HG03378 (cell line): ENCODE measurements around the gene USP46.

Experiments used
- ATAC-seq: cut with Tn5 transposase; IDR thresholded peaks from one replicate; pipeline ENCODE4 v1.9.1; 2021; ENCODE audit warnings: mild to moderate bottlenecking, moderate library complexity; ENCODE audit not compliant: unreplicated experiment

Gene USP46, protein sequence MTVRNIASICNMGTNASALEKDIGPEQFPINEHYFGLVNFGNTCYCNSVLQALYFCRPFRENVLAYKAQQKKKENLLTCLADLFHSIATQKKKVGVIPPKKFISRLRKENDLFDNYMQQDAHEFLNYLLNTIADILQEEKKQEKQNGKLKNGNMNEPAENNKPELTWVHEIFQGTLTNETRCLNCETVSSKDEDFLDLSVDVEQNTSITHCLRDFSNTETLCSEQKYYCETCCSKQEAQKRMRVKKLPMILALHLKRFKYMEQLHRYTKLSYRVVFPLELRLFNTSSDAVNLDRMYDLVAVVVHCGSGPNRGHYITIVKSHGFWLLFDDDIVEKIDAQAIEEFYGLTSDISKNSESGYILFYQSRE

DNA sequence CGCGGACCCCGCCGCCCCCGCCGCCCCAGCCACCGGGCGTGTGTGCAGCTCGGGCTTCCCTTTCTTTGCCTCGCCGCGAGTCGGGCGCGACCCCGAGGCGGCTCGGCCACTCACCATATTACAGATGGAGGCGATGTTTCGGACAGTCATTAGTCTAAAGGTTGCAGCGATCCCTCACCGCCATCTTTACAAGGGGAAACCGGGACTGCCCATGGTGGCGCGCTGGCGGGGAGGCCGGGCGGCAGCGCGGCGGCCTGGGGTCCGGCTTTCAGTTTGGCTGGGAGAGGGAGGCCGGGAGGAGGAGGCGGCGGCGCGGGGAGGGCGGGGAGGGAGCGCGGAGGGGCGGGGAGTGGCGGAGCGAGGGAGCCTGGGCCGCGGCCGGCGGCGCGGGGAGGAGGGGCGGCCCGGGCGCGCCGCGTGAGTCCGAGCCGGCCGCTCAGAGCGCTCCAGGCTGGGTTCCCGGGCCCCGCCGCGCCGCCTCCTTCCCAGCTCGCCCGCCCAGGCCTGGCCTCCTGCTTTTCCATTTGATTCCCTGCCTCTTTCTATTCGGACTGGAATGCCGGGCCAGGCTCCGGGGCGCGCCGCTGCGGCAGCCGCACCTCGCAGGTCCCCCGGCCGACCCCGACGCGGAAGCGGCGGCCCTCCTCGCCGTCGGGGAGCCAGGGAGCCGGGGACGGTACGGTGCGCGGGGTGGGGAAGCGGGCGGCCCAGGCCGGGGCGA is at the start of gene USP46:
USP46 (minus strand) TSS at position 301 of the 721 bp plus-strand sequence; CDS start at position 150, 151 bp downstream.
- peak; percentile 51 for ATAC-seq

DNA sequence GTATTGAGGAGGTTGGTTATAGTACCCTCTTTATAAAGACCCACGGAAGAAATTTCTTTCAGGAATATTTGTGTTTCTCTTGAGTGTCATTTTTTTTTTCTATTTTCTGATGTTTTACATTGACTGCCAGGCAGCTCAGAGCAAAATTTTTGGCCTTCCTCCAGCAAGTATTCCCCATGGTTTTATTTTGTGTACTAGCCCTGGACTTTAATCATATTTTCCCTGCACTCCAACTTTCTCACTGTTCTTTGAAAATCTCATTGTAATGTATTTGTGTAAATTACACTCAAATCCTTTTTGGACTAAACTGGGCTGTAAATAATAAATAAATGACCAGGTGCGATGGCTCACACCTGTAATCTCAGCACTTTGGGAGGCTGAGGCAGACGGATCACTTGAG is 45.6 kb upstream of the USP46 start:
- ATAC-seq, result no peak

DNA sequence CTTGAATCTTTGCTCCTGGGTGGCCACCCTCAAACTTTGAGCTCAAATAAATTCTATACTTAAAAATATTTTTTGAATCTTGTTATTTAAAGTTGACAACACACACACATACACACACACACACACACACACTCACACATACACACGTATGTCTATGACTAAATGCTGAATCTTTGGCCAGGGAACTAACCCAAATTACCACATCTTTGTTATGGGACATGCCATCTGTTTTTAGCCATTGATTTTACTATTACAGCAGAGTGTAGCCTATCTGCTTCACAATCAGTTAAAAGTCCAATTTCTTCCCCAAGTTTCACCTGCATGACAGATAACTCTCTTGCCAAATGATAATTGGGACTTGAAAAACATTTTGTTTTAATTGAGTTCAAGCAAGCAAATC is 45.0 kb upstream of the USP46 start:
- ATAC-seq, result no peak

DNA sequence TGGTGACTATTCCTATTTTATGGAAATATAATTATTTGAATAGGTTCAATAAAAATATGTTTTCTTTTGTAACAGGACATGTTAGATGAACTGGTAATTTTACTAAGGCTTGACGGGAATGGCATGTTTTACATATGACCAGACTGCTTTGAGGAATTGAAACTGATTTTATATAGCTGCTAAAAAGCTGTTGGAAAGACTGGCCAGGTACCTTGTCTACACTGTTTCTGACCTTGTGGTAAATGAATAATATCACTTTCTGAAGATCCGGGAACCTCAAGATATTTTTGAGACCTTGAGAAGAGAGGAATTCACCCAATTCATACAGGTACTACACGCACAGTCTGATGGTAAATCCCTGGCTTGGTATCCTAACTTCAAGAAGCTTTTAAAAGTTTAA is 42.1 kb upstream of the USP46 start:
- ATAC-seq, result peak; percentile 97

DNA sequence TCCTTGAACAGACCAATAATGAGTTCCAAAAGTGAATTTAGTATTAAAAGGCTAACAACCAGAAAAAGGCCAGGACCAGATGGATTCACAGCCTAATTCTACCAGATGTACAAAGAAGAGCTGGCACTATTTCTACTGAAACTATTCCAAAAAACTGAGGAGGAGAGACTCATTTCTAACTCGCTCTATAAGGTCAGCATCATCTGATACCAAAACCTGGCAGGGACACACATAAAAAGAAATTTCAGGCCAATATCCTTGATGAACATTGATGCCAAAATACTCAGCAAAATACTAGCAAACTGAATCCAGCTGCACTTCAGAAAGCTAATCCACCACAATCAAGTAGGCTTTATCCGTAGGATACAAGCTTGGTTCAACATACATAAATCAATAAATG is 35.8 kb upstream of the USP46 start:
- ATAC-seq, result no peak

DNA sequence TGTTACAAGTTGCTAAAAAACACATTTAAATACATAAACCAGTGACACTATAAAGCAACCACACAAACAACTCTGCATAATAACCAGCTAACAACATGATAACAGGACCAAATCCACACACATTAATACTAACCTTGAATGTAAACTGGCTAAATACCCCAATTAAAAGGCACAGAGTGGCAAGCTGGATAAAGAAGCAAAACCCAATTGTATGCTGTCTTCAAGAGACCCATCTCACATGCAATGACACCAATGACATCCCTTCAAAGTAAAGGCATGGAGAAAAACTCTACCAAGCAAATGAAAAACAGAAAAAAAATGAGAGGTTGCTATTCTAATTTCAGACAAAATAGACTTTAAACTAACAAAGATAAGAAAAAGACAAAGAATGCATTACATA is 34.4 kb upstream of the USP46 start:
- no peak for ATAC-seq

DNA sequence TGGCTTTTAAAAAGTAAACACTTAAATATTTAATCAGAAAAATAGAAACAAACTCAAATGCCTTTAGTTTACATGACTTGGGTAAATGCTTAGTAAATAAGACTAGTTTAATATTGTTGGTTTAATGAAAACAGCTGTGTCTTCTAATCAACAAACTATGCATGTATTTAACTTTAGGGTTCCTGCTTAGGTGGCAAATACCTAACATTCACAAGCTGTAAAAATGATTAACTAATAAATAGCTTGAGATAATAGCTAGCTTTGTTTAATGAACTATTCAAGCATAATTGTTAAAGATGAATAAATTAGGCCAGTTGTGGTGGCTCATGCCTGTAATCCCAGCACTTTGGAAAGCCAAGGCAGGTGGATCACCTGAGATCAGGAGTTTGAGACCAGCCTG is 30.0 kb upstream of the USP46 start:
- ATAC-seq, result no peak

DNA sequence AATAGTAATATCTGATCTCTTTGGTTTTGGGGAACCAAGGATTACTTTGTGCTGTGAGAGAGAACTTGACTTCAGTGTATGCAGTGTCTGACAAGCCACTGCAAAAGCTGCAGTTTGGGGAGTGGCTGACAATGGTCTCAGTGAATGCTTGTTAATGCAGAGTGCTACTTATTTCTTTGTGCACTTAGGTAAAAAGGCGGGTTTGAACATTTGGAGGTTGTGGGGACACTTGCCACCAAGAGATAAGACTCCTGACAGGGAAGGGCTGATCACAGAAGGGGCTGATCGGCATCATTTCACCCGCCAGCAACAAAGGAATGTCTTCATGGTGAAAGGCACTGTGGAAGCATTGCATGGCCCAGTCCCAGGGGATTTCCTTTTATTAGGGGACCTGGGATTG is 28.6 kb upstream of the USP46 start:
- no peak for ATAC-seq

DNA sequence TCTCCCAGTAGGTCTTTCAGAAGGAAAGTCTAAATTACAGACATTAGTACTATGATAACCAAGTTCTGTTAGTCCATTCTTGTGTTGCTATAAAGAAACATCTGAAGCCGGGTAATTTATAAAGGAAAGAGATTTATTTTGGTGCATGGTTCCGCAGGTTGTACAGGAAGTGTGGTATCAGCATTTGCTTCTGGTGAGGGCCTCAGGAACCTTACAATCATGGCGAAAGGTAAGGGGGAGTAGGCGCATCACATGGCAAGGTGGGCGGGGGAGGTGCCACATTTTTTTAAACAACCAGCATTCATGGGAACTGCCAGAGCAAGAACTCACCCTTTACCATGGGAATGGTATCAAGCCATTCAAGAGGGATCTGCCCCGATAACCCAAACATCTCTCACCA is 26.2 kb upstream of the USP46 start:
- no peak for ATAC-seq

DNA sequence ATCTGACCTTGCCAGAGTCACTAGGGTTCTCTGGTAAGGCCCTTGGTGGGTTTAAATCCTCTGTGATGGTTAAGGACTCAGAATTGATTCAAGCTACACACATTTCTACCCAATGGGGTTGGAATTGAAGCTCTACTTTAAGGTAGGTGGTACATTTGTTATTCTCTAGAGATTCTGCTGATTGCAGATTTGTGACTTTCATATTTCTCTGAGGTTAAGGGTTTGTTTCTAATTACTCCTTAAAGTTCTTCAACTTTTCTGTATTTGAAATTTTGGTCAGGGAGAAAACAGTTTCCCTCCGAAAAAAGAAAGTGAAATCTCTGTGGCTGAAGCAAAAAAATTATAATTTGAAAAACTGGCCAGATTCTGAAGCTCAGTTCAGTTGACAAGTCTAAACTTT is 25.8 kb upstream of the USP46 start:
- no peak for ATAC-seq

DNA sequence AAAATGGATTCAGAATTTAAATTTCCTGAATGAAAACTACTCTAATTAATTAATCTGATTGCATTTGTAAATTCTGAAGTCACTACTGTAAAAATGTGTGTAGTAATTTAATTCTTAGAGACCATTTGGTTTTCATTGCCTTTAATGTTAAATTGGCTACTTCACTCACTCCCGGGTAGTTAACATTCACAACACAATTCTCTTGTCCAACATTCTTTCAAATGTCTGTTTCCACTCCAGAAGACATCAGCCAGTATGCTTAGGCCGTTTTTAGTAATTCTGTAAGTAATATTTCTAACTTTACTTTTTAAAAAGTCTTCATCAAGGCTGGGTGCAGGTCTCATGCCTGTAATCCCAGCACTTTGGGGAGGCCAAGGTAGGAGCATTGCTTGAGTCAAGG is 21.3 kb upstream of the USP46 start:
- ATAC-seq, result no peak

DNA sequence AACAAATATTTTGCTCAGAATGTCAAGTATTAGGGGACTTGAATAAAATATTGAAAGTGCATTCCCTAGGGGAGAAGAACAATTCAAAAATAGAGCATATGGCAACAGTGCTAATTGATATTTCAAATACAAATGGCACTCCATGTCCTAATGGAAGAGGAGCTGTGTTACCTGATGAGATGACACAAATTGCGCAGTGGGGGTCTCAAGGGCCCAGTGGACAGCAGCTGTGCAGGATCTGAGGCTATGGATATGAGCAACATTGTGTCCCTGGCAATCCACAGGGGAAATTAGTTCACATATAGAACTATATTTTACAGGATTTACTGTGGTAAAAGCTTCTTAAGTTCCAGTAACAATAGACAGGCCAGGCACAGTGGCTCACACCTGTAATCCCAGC is 17.4 kb upstream of the USP46 start:
- ATAC-seq, result no peak

DNA sequence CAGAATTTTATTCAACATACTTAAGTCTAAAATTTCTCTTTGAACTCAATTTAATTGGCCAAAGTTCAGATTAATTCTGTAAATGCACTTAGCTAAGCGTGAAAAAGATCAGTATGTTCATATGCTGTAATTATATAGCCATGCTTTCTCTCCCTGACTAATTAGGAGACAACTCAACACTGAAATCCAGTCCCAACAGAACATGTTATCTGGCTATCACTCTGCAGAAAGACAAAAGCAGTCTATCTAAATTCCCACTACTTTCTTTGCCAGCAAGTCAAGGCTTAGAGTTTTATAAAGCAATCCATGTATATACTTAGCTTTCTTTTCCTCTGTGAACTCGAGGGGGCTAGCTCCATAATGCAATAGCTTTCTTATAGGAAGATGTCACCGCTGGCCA is 16.0 kb upstream of the USP46 start:
- ATAC-seq, result no peak

DNA sequence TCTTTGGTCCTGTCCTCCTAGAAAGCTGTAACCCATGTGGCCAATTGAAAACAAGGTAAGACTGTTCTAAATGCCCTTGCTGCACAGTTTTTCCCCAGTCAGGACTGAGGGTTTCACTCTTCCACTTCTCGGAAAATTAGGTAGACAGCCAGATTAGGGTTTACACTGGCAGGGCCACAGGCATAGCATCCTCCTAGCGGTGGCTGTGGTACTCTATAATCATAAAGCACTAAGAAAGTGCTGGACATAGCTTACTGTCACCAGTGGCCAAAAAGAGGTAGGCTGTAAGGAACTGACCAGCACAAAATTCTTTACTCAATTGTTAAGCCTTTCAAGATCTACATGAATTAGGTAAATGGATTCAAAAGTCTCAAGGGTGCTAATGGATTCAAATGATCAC is 11.6 kb upstream of the USP46 start:
- ATAC-seq, result no peak

DNA sequence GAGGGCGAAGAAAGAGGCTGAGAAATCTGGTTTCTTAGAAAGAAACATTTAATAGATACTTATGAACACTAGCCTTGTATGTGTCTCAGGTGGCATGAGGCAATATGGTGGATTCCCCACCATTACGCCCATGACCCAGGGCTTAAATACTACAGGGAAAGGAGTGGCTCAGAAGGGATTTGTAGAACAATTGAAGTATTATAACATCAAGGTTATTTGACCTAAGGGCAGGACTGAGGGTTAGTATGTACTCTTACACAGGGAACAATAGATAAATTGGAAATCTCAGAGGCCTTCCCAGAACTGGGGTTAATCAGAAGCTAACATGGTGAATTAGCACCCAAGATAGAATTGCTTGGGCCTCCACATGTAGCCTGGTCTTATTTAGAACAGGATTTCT is 11.0 kb upstream of the USP46 start:
- no peak for ATAC-seq

DNA sequence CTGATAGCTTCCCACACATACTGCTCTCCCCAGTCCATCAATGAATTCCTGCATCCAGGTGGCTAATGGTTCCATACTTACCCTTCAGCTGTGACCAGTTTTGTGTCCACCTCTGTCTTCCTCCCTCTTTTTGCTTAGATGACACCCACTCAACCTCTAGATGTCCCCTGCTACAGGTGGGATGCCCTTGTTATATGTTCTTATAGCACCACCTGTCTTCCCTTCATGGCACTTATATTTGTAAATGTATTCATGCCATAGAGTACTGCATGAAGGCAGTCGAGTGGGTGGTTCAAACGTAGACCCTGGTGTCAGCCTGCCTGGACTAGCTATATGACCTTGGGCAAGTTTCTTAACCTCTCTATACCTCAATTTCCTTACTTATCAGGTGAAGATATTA is 6.5 kb upstream of the USP46 start:
- peak; percentile 85 for ATAC-seq

DNA sequence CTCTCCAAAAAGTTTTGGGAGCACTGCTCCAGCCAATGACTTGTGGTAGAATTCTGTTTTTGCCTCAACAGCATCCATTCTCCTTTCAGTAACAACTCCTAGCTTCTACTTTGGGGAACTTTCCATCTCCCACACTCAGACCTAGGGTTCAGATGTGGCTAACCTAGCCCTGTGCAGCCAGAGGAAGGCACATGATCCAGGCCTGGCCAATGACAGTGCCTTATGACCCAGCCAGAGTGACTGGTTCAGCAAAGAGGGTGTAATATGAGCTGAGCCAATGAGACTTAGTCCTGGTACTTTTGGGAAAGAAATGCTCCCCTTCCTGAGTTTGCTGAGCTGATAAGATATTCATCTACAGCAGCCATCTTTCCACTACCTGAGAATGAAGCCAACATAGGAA is 5.4 kb upstream of the USP46 start:
- ATAC-seq, result peak; percentile 34

DNA sequence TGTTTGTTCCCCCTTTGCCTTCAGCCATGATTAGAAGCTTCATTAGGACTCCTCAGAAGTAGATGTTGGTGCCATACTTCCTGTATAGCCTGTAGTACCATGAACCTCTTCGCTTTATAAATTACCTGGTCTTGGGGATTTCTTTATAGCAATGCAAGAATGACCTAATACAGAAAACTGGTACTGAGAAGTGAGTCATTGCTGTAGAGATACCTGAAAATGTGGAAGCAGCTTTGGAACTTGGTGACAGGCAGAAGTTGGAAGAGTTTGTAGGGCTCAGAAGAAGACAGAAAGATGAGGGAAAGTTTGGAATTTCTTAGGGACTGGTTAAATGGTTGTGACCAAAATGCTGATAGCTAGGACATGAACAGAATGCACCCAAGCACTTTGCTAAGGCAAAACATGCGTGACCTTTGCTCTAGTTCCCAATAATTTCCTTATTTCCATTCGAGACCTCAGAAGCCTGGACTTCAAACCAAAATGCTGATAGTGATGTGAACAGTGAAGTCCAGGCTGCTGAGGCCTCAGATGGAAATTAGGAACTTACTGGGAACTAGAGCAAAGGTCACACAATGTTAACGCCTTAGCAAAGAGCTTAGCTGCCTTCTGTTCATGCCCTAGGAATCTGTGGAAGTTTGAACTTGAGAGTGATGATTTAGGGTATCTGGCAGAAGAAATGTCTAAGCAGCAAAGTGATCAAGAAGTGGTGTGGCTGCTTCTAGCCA is 3.0 kb upstream of the USP46 start:
- ATAC-seq, result no peak

DNA sequence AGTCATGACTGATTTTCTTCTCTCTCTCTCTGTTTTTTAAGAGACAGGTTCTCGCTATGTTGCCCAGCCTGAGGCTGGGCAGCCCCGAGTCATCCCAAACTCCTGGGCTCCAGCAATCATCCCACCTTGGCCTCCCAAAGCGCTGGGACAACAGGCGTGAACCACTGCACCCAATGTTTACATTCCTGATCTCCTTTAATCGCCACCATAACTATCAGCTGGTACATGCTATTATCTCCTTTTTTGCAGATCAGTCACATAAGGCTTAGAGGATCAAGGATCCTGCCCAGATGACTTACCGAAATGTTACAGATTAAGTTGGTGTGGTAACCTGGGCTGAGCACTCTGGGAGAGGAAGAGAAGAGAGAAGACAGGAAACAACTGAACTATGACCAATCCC is 1.5 kb upstream of the USP46 start:
- no peak for ATAC-seq

DNA sequence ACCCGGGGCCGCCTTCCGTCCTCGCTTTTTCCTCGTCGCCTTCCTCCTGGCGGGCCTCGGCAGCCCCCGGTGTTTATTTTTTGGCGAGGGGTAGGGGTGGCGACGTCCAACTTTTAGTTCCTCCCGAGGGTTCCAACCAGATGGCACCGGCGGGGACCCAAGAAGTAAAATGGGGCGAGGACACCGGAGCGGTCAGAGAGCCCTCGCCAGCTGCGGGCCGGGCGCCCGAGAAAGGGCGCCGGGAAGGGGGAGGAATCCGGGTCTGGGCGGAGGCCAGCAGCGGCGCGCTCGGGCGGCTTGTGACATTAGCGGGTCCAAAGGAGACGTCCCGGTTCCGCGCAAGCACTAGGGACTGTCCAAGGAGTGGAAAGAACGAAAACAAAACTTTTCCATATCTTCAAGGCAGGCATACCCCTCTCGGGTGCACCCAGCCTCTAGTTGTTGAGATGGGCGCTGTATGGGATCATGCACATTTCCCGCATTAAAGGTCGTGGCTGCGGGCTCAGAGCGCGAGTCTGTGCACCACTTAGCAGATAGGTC is 691 bp upstream of the USP46 start:
- peak; percentile 22 for ATAC-seq

DNA sequence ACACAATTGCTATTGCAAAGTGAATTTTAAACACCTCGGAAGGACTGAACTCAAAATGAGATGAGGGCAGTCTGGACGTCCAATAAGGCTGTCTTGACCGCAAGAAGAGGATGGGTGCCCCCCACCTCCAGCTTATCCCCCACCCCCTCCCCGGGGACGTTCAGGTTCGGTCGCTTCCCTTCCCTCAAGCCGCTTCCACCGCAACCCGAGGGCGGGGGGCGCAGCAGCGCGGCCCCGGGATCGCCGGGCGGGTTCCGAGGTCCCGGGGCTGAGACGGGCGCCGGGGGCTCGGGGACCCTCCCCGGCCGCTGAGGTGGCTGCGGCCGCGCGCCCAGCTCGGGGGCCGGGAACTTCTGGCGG is 480 bp downstream of the USP46 start:
- ATAC-seq, result peak; percentile 2
